Endothelial cell of umbilical vein (primary cell): Measurements from ENCODE around the gene GAL3ST2.

Experiments used
- FOS ChIP-seq: IDR thresholded peaks from 2 replicates; pipeline ENCODE4 v1.6.1; 2011; ENCODE audit warnings: mild to moderate bottlenecking, low read length, moderate library complexity, borderline replicate concordance; ENCODE audit not compliant: insufficient read depth
- POLR2AphosphoS5 ChIP-seq: IDR thresholded peaks from 2 replicates; pipeline ENCODE4 v1.6.1; 2012; ENCODE audit warnings: low read depth, mild to moderate bottlenecking, control low read depth, low read length, moderate library complexity; ENCODE audit not compliant: insufficient read depth
- TF ChIP-seq, protein P1 (sequence below), 2 donors: IDR thresholded peaks; 1 replicate in 1 of 2; 2 replicates in 1 of 2; pipeline ENCODE4 v1.5.1; 2011; ENCODE audit warnings: low read length in 2 of 2, mild to moderate bottlenecking in 2 of 2, moderate library complexity in 2 of 2, control low read depth in 1 of 2, inconsistent platforms in 1 of 2, low read depth in 1 of 2; ENCODE audit not compliant: insufficient read depth in 1 of 2; ENCODE audit errors: extremely low read depth in 1 of 2

DNA sequence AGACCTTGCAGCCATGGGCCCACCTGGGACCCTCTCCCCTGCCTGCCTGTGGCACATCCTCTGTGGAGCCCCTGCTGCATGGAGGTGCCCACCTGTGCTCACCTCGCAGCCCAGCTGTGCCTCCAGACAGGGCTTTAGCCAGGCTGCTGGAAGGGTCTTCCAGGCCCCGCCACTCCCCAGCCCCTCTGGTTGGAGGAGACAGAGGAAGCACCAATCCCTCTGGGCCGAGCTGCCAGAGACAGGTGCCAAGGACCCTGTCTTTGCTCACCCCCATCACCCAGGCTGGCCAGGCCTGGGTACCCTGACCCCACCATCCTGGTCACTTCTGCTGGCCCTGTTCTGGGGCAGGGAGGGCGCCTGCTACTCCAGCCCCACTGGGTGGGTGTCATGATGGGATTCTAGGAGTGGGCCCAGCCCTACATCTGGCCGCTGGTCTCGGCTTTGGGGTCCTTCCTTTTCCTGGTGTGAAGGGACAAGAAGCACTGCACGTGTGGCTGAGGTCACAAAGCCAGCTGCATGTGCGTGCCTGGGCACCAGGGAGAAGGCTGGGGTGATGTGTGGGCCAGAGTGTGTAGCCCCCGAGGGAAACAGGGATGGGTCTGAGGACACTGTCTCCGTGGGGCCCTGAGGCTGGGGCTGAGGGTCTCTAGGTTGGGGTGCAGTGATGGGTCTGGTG, 23.0 kb downstream of the GAL3ST2 start:
- TF ChIP-seq POLR2AphosphoS5 (no peak), FOS (no peak)
- TF ChIP-seq, protein P1, sequence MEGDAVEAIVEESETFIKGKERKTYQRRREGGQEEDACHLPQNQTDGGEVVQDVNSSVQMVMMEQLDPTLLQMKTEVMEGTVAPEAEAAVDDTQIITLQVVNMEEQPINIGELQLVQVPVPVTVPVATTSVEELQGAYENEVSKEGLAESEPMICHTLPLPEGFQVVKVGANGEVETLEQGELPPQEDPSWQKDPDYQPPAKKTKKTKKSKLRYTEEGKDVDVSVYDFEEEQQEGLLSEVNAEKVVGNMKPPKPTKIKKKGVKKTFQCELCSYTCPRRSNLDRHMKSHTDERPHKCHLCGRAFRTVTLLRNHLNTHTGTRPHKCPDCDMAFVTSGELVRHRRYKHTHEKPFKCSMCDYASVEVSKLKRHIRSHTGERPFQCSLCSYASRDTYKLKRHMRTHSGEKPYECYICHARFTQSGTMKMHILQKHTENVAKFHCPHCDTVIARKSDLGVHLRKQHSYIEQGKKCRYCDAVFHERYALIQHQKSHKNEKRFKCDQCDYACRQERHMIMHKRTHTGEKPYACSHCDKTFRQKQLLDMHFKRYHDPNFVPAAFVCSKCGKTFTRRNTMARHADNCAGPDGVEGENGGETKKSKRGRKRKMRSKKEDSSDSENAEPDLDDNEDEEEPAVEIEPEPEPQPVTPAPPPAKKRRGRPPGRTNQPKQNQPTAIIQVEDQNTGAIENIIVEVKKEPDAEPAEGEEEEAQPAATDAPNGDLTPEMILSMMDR (IDR thresholded peaks at IDR 0.05; ENCODE audit: extremely low read depth in 1 of 2, insufficient read depth in 1 of 2, low read depth in 1 of 2, low read length in 2 of 2) = no peak
